ENCODE measurements around the gene CDH13.
A peak's percentile ranks its signal among the peaks of the same experiment; 100 is the strongest.

CDH13 gene

DNA sequence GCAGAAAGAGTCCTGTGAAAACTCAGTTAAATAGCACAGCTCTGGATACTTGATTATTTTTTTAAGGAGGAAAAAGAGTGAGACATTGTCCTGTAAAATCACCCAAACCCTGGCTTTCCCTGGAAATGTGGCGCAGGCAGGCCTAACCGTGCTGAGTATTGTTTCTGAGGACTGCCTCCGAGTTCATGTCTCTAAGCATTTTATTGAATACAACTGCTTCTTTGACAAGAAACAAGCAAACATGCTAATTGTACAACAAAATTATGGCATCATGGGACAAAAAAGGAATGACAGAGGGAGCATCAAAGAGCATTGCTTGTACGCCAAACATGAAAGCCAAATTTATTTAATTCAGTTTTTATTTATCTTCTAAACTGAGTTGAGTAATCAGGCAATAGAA lies 1116.5 kb downstream of the CDH13 start:
- DNase-seq = no peak

DNA sequence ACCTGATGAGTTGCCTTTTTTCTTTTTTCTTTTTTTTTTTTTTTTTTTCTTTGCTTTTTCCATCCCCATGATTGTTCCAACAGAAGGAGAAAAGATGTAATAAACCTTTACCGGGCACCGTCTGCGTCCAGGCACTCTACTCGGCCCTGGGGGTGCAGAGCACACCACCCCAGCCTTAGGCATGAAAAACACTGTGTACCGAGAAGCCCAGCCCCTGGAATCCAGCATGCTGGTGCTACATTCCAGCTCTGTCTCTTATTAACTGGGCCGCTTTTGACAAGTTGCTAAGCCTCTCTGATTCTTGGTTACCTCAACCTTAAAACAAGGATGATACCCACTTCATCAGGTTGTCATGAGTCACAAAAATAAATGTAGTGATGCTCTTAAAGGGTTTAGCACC lies 1117.0 kb downstream of the CDH13 start:
- no peak for DNase-seq

- peak; percentile 82 for DNase-seq
These were observed 1117.7 kb downstream of the CDH13 start for GRCh38 chr16:83744441-83744981.

GRCh38 chr16:83746611-83747010 lies 1119.8 kb downstream of the CDH13 start:
- DNase-seq = no peak

DNA sequence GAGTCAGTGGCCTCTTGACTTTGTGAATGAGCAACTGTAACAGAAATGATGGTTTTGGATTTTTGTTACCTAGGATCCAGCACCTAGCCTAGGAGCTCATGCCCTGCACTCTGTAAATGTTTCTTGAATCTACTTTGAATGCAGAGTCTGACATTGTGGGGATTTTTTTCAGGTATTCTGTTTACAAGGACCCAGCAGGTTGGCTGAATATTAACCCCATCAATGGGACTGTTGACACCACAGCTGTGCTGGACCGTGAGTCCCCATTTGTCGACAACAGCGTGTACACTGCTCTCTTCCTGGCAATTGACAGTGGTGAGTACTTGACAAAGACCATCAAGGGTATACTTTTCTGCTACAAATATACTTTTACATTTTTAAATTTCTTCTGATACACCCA lies 1121.2 kb downstream of the CDH13 start:
- no peak for DNase-seq

GRCh38 chr16:83755391-83755790 lies 1128.6 kb downstream of the CDH13 start:
- DNase-seq = no peak

DNA sequence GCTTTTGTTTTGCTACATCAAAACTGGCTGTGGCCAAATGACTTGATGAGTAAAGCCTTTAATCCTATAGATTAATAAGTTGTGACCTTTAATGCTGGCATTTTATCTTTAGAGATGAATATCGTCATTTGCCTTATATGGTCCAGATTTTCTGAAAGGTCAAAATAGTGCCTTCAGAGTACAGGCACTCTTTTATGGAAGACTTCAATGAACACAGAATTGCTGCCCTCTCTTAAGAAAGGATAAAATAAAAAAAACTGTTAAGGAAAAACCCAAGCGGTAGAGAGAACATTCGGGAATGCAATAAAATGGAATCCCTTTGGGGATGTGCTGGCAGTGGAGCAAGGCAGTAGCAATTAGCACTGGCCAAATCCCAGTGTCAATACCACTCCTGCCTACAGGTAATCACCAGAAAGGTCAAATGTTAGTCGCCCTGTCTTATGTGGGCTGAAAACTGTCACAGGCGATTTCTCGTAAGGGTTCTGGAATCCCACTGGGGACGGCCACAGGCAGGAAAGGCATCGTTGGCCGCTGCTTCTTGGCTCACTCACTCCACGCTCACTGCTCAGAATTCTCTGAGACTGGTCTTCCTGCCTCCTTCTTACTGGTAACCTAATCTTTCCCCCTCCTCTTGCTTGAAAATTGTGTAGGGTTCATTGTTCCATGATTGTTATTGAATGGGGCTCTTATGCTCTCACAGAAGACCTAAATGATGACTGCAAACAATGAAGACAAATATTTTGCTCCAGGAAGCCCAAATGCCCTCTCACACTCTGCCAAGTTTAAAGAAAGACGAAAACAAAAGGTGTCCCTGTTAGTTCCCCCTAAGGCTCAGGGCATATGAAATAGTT lies 1135.6 kb downstream of the CDH13 start:
- DNase-seq = no peak

DNA sequence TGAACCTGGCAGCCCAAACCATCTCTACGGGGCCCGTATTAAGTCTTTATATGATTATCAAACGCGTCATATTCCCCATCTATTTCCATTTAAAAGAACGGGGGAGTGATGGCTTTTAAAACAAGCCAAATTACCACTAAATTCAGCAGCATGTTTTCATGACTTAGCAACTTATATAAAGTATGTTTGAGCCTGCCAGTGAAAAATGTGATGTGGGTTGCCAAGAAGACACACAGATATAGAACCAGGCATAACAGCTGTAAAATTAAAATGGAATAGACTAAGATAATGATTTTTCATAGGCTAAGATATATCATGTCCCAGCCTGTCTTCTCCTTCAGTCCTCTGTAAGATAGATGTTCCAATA lies 1136.2 kb downstream of the CDH13 start:
- no peak for DNase-seq

- no peak for DNase-seq
These were observed 1142.2 kb downstream of the CDH13 start for GRCh38 chr16:83768986-83769385.

DNA sequence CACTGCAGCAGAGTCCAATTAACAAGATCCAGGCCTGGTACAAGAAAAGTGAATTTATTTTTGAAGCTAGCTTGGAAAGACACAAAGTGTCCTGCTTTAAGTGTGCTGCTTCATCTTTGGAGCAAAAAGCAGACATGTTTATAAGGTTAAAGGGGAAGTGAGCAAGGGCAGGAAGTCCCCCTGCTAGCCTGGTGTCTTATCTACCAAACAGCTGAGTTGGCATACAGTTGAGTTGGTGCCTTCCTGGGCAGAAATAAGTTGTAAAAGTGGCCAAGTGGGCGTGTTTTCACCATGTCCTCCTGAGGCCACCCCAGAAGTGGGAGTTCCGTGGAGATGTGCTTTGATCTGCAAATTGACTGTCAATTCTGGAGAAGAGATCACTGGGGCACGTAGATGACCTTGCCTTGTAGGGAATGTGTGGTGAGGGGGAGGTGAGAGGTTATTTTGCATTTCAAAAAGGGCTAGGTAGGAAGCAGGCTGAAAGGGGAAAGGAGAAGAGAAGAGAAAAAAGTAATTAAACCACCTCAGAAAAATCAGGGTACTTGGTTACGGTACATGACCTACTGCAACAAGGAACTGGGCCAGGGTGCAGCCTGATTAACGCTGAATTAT lies 1142.7 kb downstream of the CDH13 start:
- DNase-seq = peak; percentile 36

DNA sequence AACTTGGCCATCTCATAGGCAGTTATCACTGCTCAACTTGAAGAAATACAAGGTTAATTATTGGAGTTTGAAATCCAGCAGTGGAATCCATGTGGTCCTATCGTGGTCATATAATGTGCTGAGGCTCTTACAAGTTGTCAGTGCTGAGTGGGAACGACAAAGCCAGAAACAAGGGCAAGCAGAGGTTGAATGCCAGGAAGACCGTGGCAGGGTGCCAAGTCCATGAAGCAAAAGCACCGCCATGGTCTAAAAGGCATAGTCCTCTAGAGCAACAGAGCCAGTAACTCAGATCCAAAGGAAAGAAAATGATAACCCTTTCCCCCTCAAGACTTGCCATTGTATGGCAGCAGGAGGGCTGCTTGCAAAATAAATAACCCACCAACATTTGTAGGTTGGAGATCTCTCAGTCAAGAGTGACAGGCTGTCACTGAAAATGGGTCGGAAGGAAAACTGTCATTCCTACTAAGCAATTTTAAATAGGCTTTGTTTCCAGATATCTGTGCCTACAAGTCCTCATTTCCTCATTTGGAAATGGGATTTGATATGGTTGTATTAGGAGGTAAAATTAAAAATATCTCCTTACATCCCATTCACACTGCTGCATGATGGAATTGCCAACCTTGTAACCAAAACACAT lies 1144.7 kb downstream of the CDH13 start:
- no peak for DNase-seq

- DNase-seq = no peak
These were observed 1146.0 kb downstream of the CDH13 start for GRCh38 chr16:83772806-83773205.

DNA sequence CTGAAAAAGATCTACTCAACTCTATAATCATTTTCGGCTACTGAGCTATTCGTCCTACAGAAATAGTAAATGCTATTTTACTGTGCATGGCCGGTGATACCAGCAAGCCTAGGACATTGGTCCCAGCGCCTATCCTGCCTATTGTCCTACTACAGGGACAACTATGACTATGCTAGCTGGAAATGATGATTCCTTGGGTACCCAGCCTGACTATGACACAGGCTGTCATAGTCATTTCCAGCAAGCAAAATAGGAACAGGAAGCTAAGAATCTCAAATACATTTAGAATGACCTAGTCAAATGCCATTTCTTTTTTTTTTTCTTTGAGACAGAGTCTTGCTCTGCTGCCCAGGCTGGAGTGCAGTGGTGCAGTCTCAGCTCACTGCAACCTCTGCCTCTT lies 1147.3 kb downstream of the CDH13 start:
- DNase-seq = no peak

- DNase-seq = no peak
These were observed 1150.2 kb downstream of the CDH13 start for GRCh38 chr16:83776944-83777343.

DNA sequence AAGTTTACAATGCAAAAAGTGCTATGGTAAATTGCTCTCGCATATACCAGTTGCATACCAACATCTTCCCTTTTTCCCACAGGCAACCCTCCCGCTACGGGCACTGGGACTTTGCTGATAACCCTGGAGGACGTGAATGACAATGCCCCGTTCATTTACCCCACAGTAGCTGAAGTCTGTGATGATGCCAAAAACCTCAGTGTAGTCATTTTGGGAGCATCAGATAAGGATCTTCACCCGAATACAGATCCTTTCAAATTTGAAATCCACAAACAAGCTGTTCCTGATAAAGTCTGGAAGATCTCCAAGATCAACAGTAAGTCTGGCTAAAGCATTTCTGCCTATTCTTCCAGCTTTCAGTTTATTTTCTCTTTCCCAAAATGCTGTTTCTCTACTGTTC lies 1153.1 kb downstream of the CDH13 start:
- DNase-seq = no peak

GRCh38 chr16:83785455-83785854 lies 1158.7 kb downstream of the CDH13 start:
- DNase-seq = no peak

- DNase-seq = no peak
These were observed 1163.1 kb downstream of the CDH13 start for GRCh38 chr16:83789642-83790401.

DNA sequence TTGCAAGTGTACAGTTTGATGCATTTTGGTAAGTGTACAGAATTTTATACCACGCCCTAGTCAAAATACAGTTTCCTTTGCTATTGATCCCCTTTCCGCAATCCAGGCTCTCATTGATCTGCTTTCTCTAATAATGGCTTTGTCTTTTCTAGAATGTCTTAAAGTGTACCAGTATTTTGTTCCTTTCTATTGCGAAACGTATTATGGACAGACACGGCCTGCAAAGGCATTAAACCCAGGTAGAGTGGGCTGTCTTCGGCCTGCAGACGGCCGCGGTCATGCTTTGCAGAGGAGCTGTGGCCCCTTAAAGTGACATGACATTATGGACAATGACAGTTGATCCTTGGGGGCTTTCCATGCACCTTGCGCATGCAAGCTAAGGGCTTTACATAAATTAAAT lies 1165.1 kb downstream of the CDH13 start:
- no peak for DNase-seq

DNA sequence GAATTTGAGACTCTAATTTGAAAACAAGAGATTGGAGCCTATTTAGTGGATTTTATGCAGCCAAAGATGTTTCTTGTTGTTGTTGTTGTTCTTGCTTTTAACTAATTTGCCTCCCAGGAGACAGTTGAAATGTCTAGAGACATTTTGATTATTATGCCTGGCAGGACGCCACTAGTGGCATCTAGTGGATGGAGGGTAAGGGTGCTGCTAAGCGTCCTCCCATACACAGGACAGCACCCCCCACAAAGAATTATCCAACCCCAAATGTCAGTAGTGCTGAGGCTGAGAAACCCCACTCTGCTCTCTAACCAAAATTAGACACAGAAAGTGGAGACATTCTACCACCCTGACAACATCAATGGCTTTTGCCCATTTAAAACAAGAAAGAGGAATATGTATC lies 1165.6 kb downstream of the CDH13 start:
- no peak for DNase-seq

GRCh38 chr16:83793179-83793578 lies 1166.4 kb downstream of the CDH13 start:
- DNase-seq = no peak

DNA sequence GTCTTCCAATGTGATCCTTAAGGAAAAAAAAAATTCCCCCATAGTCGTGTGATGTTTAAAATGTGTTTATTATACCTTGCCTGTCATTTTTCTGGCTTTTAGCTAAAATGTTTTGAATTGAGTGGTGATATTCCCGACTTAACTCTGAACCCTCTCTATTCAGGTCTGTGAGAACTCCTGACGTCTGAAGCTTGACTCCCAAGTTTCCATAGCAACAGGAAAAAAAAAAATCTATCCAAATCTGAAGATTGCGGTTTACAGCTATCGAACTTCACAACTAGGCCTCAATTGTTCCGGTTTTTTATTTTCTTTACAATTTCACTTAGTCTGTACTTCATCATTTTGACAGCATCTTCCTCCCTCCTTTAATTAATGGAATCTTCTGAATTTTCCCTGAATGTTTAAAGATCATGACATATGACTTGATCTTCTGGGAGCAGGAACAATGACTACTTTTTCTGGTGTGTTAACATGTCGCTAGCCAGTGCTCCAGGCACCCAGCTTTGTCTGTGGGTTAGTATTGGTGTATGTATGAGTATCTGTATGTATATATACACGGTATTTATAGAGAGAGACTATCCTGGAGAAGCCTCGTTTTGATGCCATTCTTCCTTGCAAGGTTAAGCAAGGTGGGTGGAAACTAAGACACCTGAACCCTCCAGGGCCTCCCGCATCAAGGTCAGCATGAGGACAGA lies 1168.2 kb downstream of the CDH13 start:
- DNase-seq = no peak

DNA sequence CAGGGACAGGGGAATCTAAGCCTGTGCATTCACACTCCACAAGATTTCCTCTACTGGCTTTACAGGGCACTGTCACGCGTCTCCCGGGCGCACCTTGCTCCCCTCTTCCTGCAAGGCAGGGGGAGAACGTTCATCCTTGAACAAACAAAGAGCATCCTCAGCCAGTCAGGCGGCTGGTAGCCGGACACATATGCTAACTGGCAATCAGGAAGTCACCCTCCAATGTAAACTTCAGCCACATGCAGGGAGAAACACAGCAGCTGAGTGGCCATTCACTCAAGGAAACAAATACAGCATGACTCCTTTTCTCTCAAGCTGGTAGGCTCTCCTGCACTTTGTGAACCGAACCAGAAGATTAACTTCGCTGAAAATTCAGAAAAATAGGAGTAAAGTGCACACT lies 1170.2 kb downstream of the CDH13 start:
- no peak for DNase-seq

GRCh38 chr16:83799336-83799735 lies 1172.6 kb downstream of the CDH13 start:
- DNase-seq = no peak

Measured in CD4-positive, alpha-beta T cell treated with Interleukin-15 for 1 hour (primary cell).